Vagina (tissue), 2 donors: ENCODE measurements around the gene NRXN3. TPM values are rescaled to one million over a fixed set of nuclear protein-coding genes. Genes with fewer than 3 reads are reported as not detected.

Source experiments
- DNase-seq, 2 donors: peaks; one replicate each; pipeline ENCODE4 v3.0.0-alpha.2; 2017; ENCODE audit errors: extremely low spot score in 2 of 2
- H3K27ac ChIP-seq: fragments of 200-600 bp; sonication (generic); one replicate; pipeline ENCODE4 v1.5.1; 2019
- H3K27me3 ChIP-seq: fragments of 200-600 bp; sonication (generic); one replicate; pipeline ENCODE4 v1.5.1; 2019
- H3K36me3 ChIP-seq, 2 donors: fragments of 200-600 bp; sonication (generic); one replicate each; pipeline ENCODE4 v1.5.1; 2017 to 2019
- H3K4me1 ChIP-seq: fragments of 200-600 bp; sonication (generic); one replicate; pipeline ENCODE4 v1.5.1; 2019
- H3K4me3 ChIP-seq, 2 donors: fragments of 200-600 bp; sonication (generic); 1 replicate in 1 of 2; 2 replicates in 1 of 2; pipeline ENCODE4 v1.5.1; 2016 to 2019
- H3K9me3 ChIP-seq: fragments of 200-600 bp; sonication (generic); one replicate; pipeline ENCODE4 v1.5.1; 2019
- POLR2A ChIP-seq, 2 donors: fragments of 450-650 bp; IDR thresholded peaks; one replicate each; pipeline ENCODE4 v1.6.1; 2017; ENCODE audit warnings: antibody characterized with exemption in 2 of 2, mild to moderate bottlenecking in 2 of 2, moderate library complexity in 2 of 2
- POLR2AphosphoS5 ChIP-seq, 2 donors: sonication (generic); formaldehyde crosslinking; IDR thresholded peaks; one replicate each; pipeline ENCODE4 v1.9.0; 2017; ENCODE audit warnings: antibody characterized with exemption in 2 of 2, mild to moderate bottlenecking in 2 of 2, low read depth in 1 of 2; ENCODE audit not compliant: insufficient read depth in 1 of 2
- intact Hi-C: fragments of 100-400 bp; cut with DNase I; formaldehyde crosslinking; loops from one replicate; pipeline ENCODE4 v1.15.1; 2023
- total RNA-seq: library from RNA; depleted of rRNA; stranded (reverse); fragments of >200 nt; gene quantifications from one replicate; pipeline ENCODE4 v1.2.3, GENCODE V29; 2016
- TF ChIP-seq, protein P1 (sequence below), 3 experiments: fragments of 450-650 bp in 2 of 3; fragments of 200-600 bp in 1 of 3; sonication (generic) in 1 of 3; IDR thresholded peaks; one replicate each; pipeline ENCODE4 v1.5.1; 2017 to 2019; ENCODE audit warnings: antibody characterized with exemption in 3 of 3, mild to moderate bottlenecking in 2 of 3, moderate library complexity in 2 of 3

NRXN3 gene
- total RNA-seq, 1 donor from 2014 or later = 4.7 TPM

DNA sequence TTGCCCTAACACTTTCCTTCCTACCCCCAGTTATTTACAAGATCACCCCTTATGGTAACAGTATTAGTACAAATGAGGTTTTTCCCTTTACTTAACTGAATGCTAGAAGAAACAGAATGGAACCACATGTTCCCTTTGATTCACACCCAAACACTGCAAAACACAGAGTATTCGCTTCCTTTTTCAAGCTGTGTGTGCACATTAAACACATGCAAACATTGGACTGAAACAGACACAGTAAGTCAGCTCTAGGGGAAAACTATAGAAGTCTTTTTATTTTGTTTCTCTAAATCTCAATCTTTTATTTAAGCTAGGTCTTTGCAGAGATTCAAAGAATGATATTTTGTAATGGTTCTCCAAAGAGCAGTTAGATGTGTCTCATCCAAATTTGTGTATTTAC lies 1312.7 kb downstream of the NRXN3 start:
- Histone ChIP-seq H3K36me3 (no peaks in the 10 kb centered on the region), H3K27ac (no peak overlapping the region), H3K9me3 (no peaks in the 10 kb centered on the region), H3K4me3 (no peak overlapping the region), H3K27me3 (no peaks in the 10 kb centered on the region), H3K4me1 (no peaks in the 10 kb centered on the region)
- intact Hi-C loops = no loop called here
- DNase-seq = no peak
- no peak for TF ChIP-seq POLR2AphosphoS5 (IDR thresholded peaks at IDR 0.05; ENCODE audit: insufficient read depth in 1 of 2, low read depth in 1 of 2)
- TF ChIP-seq, protein P1, sequence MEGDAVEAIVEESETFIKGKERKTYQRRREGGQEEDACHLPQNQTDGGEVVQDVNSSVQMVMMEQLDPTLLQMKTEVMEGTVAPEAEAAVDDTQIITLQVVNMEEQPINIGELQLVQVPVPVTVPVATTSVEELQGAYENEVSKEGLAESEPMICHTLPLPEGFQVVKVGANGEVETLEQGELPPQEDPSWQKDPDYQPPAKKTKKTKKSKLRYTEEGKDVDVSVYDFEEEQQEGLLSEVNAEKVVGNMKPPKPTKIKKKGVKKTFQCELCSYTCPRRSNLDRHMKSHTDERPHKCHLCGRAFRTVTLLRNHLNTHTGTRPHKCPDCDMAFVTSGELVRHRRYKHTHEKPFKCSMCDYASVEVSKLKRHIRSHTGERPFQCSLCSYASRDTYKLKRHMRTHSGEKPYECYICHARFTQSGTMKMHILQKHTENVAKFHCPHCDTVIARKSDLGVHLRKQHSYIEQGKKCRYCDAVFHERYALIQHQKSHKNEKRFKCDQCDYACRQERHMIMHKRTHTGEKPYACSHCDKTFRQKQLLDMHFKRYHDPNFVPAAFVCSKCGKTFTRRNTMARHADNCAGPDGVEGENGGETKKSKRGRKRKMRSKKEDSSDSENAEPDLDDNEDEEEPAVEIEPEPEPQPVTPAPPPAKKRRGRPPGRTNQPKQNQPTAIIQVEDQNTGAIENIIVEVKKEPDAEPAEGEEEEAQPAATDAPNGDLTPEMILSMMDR (IDR thresholded peaks at IDR 0.05) = no peak
- no peak for TF ChIP-seq POLR2A (IDR thresholded peaks at IDR 0.05)

DNA sequence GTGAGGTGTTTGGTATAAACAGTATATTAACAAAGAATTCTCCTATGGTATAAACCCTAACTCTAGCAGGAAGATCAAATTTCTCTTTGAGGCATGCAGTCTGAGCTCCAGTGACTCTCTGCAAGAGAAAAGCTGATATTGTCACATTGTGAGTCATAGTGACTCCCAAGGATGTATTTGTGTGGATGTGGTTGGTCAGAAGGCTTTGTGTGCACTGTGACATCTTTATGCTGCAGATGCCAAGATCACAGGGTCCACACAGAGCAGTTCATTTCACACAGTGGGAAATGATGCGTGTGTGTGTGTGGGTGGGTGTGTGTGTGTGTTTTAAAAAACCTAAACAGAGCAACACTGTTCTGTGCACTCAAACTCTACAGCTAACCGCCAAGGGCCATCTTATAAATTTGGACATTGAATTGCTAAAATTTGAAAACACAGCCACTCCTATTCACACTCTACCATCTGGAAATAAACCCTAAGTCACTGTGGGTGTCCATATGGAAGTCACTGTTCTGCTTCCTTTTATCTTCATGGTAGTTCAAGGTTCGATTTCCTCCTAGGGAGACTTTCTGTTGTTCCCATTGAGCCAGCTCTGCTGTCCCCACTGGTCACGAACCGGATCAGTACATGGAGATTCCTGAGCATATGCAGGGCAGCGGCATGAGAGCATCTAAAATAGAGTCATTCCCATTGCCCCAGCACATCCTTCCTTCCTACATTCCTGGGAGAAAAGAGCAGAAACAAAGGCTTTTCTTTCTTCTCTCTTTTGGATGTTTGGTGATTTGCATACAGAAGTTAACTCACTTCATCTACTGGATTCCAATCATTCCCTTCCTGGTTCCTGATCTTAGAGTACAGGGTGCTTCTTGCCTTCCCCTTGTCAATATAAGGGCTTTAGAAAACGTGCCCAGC lies 1313.6 kb downstream of the NRXN3 start:
- no peaks in the 10 kb centered on the region for H3K9me3 ChIP-seq
- intact Hi-C loops = no loop called here
- no peaks in the 10 kb centered on the region for H3K4me1 ChIP-seq
- H3K27ac ChIP-seq = no peak overlapping the region
- no peaks in the 10 kb centered on the region for H3K36me3 ChIP-seq
- TF ChIP-seq POLR2A (IDR thresholded peaks at IDR 0.05) (no peak), POLR2AphosphoS5 (IDR thresholded peaks at IDR 0.05; ENCODE audit: insufficient read depth in 1 of 2, low read depth in 1 of 2) (no peak)
- TF ChIP-seq, protein P1 (IDR thresholded peaks at IDR 0.05) = no peak
- DNase-seq = no peak
- no peaks in the 10 kb centered on the region for H3K27me3 ChIP-seq
- no peak overlapping the region for H3K4me3 ChIP-seq

DNA sequence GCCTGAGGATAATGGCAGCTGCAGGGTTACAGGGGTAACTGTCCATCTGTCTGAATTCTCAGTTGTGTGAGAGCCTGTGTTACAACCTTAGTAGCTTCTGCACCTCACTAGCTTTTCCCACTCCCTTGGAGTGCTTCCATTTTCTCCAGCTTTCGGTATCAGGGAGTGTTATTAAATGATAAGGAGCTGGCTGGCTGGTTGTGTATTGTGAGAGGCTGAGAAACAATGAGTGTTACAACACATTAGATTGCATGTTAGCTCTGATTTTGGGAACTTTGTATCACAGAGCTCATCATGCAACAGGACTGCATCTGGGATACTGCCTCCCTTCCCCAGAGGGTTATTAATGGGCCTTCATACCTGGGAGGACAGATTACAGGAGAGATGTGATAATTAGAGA lies 1317.5 kb downstream of the NRXN3 start:
- no peak for DNase-seq
- Histone ChIP-seq H3K27me3 (no peaks in the 10 kb centered on the region), H3K4me1 (no peaks in the 10 kb centered on the region), H3K36me3 (no peaks in the 10 kb centered on the region), H3K9me3 (no peaks in the 10 kb centered on the region), H3K27ac (no peak overlapping the region), H3K4me3 (no peak overlapping the region)
- intact Hi-C loops = no loop called here
- TF ChIP-seq, protein P1 (IDR thresholded peaks at IDR 0.05) = no peak
- TF ChIP-seq POLR2AphosphoS5 (IDR thresholded peaks at IDR 0.05; ENCODE audit: insufficient read depth in 1 of 2, low read depth in 1 of 2) (no peak), POLR2A (IDR thresholded peaks at IDR 0.05) (no peak)

DNA sequence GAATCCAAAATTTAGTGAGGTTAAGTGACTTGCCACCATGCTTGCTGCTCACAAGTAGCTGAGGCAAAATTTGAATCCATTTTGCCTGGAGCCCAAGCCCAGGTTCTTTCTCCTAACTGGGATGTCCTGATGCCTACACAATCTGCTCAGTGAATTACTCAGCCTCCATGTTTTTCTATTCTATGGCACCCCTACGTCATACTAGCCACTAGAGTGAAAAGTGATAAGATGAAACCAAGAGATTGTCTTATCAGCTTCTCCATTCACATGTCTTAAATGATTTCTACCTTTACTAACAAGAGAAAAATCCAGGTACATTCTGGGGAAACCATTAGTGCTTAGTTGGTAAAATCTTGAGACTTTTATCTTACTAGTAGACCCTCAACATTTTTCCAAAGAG lies 1321.0 kb downstream of the NRXN3 start:
- no peaks in the 10 kb centered on the region for H3K36me3 ChIP-seq
- H3K4me1 ChIP-seq = no peaks in the 10 kb centered on the region
- no peaks in the 10 kb centered on the region for H3K27me3 ChIP-seq
- no peak overlapping the region for H3K4me3 ChIP-seq
- intact Hi-C loops = no loop called here
- H3K9me3 ChIP-seq = no peaks in the 10 kb centered on the region
- TF ChIP-seq, protein P1 (IDR thresholded peaks at IDR 0.05) = no peak
- DNase-seq = no peak
- H3K27ac ChIP-seq = no peak overlapping the region

DNA sequence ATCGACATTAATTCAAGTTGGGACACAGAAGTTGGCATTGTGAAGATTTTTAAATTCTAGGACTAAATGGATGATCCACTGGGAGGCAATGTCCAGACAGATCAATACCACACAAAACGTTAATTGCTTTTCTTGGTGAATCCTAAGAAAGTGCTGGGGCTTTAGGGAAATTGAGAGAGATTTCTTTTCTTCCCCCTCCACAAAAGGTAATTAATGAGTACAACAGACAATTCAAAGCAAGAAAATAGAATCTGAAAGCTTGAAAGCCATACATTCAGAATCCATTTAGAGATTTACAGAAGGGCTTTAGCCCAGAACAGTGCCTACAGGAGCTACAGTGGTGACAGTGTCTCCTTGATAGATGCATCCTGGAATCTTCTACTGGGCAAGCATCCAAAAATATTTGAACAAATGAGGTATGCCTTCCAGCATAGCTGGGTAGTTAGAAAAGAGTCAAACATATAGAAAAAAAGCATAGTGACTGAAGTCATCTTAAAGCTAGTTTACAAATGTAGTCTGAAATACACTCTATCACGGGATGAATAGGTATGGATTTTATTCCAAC lies 1323.0 kb downstream of the NRXN3 start:
- no peaks in the 10 kb centered on the region for H3K27me3 ChIP-seq
- intact Hi-C loops = no loop called here
- no peaks in the 10 kb centered on the region for H3K4me1 ChIP-seq
- no peak for TF ChIP-seq POLR2AphosphoS5 (IDR thresholded peaks at IDR 0.05; ENCODE audit: insufficient read depth in 1 of 2, low read depth in 1 of 2)
- no peak for TF ChIP-seq POLR2A (IDR thresholded peaks at IDR 0.05)
- TF ChIP-seq, protein P1 (IDR thresholded peaks at IDR 0.05) = no peak
- H3K4me3 ChIP-seq = no peak overlapping the region
- no peaks in the 10 kb centered on the region for H3K36me3 ChIP-seq
- no peak for DNase-seq
- H3K9me3 ChIP-seq = no peaks in the 10 kb centered on the region
- no peak overlapping the region for H3K27ac ChIP-seq
